Measurements from ENCODE around the gene FBXO10.
"Not testable (repeated sequence)": the region's sequence is repeated elsewhere in the genome, so short reads cannot be mapped to it uniquely, and the experiment has no call there.

The FBXO10 gene

DNA sequence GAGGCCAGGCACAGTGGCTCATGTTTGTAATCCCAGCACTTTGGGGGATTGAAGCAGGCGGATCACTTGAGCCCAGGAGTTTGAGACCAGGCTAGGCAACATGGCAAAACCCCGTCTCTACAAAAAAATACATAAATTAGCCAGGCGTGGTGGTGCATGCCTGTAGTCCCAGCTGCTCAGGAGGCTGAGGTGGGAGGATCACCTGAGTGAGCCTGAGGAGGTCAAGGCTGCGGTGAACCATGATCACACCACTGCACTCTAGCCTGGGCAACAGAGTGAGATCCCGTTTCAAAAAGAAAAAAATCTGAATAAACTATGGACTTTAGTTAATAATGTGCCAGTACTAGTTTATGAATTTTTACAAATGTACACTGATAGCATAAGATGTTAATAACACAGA is 66.1 kb downstream of the FBXO10 start:
- DNase-seq: not testable (repeated sequence)

GRCh38 chr9:37509536-37509935 is 66.6 kb downstream of the FBXO10 start:
- no peak for DNase-seq

DNA sequence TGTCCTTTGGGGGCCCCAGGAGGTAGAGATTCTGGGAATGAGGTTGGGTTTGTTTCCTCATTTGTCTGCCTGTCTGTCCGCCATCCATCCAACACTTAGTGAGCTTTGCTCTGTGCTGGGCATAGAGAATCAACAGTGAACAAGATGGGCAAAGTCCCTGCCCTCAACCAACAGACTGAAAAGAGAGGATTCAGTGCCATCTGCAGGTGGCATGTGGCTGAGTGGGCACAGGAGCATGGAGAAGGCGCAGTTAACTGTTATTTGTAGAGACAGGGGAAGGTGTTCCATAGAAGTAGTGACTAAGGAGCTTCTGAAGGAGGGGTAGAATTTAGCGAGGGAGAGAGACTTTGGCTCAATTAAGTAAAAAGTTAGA is 67.4 kb downstream of the FBXO10 start:
- peak in 1 of 2 donors; percentile 23 for DNase-seq

- DNase-seq: no peak
Observed at GRCh38 chr9:37508135-37508833, 67.9 kb downstream of the FBXO10 start.

DNA sequence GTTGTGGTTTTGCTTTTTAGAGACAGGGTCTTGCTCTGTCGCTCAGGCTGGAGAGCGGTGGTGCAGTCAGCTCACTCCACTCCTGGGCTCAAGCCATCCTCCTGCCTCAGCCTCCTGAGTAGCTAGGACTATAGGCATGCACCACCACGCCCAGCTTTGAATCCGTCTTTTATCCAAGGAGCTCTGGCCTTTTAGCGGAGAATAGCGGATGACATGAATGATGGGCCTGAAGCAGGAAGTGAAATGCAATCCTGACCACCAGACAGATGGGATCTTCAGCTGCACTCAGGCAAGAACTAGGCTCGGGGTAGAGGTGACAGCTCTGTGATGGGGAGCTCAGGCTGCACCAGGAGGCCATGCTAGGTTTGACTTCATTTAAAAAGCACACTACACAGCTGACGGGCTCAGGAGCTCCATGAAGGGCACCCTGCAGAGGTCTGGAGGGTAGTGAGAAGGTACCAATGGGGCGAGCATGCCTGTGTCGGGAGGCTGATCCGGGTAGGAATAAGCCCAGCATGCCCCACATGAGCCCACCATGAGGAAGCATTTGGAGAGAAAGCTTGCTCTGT is 68.5 kb downstream of the FBXO10 start:
- no peak for DNase-seq

DNA sequence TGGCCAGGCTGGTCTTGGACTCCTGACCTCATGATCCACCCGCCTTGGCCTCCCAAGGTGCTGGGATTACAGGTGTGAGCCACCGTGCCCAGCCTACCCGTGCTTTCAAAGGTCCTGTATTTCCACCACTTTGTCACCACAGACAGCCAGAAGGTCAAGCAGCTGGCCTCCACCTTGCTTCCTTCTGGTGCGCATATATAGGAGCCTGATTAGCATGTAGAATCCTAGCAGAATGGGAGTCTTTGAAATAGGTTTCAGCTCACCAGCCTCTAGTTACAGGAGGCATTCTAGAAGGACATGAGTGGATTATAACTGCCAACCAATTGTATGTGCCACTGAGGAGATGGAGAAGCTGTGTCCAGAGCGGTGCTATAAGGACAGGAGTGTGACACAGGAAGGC is 71.6 kb downstream of the FBXO10 start:
- DNase-seq: no peak

DNA sequence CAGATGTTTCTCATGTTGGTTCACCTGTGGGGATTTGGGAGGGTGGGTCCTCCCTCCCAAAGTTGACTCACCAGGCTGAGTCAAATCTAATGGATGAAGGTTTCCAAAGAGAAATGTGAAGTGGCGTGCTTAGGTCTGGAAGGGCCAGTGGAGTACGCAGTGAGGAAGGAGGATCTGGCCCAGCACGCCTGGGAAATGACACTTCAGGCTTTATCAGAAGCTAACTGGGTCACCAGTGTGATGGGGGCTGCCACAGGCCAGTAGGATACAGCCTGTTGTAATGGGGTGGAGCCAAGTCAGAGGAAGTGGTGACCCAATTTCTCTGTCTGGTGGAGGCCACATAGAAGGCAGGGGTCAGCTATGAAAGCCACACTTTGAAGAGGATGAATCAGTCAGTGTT is 72.4 kb downstream of the FBXO10 start:
- DNase-seq: peak; percentile 66 to 70

DNA sequence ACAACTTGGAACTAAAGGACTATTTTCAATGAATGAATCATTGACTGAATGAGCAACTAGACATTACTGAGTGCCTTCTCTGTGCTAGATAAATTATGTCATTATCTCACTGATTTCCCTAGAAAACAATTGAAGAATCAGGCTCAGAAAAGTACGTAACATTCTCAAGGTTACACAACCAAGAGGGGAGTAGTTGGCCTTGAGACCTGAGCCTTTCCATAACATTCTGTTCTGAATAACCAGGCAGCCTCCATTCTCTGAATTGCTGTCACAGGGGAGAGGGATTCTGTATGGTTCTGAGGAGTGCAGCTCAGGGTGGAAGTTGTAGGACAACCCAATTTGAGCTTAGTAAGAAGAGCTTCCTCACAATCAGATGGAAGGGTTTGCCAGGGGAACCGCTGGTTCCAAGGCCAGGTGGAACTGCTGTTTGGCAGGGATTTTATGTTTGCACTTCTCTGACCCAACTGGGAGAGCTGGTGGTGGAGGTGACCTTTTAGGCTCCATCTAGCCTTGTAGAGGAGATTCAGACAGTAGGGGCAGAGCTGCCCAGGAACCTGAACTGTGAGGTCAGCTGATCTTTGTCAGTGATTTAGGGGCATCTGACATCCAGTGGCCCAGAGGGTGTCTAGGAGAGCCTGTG is 74.1 kb downstream of the FBXO10 start:
- DNase-seq: no peak

DNA sequence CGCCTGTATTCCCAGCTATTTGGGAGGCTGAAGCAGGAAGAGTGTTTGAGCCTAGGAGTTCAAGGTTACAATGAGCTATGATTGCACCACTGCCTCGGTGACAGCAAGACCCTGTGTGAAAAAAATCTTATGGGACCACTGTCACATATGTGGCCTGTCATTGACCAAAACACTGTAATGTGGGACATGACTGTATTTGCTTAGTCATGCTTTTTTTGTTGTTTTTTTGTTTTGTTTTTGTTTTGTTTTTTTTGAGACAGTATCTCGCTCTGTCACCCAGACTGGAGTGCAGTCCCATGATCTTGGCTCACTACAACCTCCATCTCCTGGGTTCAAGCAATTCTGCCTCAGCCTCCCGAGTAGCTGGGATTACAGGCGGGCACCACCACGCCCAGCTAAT is 76.9 kb downstream of the FBXO10 start:
- no peak for DNase-seq

DNA sequence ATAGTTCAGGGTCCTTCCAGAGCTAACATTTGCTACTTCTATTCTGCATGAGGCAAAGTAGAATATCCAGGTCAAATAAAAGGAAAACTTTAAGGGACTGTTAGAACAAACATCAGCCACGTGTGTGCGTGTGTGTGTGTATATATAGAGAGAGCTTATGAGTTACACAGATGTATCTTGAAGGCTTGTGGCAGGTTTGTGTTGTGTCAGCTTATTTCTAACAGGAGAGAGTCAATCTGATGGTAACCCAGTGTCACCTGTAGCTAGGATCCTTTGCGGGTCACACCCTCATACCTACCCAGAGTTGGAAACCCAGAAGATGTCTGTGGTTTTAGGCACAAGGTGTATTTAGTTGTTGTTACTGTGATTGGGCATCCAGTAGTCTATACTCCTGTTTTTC is 77.7 kb downstream of the FBXO10 start:
- DNase-seq: no peak

DNA sequence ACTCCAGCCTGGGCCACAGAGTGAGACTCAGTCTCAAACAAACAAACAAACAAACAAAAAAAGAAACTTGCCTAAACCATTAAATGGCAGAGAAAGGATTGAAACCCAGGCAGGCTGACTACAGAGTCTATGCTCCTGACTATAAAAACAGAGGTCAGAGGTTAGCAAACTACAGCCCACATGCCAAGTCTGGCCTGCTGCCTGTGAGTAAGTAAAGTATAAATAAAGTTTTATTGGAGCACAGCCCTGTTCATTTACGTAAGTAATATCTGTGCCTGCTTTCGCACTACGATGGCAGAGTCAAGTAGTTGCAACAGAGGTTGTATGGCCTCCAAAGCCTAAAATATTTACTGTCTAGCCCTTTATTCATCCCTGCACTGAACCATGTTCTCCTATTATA is 78.9 kb downstream of the FBXO10 start:
- DNase-seq: no peak

GRCh38 chr9:37496020-37496419 is 80.2 kb downstream of the FBXO10 start:
- no peak for DNase-seq

DNA sequence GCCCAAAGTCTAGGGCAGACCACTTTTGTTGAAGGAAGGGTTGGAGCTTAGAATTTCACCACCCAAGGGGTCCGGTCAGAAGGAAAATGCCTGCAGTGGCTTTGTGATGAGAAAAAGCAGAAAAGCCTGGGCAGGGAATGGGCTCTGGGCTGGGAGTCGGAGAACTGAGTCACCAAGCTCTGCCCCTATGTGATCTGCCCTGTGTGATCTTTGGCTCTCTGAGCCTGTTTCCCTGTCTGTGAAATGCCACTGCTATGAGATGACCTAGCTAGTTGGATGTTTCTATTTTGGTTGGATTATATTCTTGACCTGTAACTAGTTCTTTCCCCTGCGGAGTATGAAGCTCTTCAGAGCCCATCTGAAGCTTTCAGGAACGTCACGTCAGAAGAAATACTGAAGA is 80.6 kb downstream of the FBXO10 start:
- DNase-seq: no peak

DNA sequence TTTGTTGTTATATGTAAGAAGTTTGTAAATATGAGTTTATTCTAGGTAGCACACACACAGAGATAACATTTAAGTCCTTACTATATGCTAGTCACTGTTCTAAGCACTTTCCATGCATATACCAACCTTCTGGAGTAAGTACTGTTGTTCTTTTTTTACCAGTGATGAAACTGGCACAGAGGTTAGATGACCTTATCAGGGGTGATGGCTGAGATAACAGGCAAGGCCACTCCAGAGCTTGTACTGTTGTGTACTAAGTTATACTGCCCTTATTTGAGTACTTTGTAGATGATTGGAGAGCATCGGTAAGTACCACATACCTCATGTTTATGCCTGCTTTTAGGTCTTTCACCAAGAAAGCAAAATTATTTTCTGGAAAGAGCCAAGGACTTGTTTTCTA is 84.2 kb downstream of the FBXO10 start:
- no peak for DNase-seq

DNA sequence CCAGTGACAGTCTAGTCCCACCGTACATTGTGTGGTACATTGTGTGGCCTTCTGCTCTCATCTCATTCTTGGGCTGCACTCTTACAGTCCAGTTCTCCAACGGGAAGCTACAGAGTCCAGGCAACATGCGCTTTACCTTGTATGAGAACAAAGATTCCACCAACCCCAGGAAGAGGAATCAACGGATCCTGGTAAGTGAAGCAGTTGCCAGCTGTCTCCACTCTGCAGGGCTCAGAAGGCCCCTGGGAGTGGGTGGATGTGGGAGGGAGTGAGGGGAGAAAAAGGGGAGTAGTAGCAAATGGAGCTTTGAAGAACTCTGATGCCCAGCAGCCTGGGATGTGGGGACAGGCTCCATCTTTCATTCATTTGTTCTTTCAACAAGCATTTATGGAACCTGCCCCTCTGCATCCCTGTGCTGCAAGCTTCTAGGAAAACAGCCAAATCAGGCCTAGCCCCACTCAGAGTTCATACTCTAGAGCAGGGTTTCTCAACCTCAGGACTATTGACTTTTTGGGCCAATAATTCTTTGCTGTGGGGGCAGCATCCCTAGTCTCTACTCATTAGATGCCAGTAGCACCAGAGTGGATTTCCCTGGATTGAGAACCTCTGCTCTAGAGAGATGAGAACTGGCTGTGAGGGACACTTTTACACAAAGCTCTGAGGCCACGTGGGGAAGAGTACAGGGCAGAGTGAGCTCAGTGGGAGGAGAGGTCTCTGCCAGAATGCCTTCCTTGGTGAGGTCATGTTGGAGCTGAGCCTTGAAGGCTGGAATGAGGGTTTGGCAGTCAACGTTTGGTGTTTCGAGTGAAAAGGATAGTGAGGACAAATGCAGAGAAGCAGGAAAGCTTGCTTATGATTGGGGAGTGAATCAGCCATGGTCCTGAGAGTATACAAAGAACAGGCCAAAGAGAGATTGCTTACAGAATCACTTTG is 89.3 kb downstream of the FBXO10 start:
- no peak for DNase-seq

DNA sequence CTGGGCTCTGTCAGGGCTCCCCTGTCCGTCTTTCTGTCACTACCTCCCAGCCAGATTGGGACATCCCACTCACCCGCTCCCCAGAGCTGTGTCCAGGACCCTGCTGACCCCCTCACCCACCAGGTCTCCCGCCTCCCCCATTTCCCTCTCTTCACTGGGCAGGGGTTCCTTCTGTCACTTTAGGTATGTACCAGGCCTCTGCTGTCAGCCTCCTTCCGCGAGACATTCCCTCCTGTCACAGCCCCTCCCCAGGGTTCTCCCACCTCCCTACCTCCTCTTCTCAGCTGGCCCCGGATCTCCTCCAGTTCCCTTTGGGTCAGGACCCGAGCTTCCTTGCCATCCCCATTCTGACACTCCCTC is 89.9 kb downstream of the FBXO10 start:
- DNase-seq: no peak

GRCh38 chr9:37485389-37486255 is 90.6 kb downstream of the FBXO10 start, which contains the start of gene POLR1E:
Gene POLR1E (plus strand): TSS chr9:37485948. CDS start chr9:37486048, 100 bp downstream.
- peak; percentile 97 for DNase-seq

DNA sequence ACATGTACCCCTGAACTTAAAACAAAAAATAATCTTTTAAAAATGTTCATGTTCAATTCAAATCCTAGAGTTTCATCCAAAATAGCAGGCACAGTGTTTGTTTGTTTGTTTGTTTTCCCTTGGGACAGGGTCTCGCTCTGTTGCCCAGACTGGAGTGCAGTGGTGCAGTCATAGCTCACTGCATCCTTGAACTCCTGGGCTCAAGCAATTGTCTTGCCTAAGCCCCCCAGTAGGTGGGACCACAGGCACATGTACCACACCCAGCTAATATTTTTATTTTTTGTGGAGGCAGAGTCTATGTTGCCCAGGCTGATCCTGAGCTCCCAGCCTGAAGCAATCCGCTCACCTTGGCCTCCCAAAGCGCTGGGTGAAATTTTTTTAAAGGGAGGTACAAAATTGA is 95.4 kb downstream of the FBXO10 start:
- no peak for DNase-seq

- DNase-seq: not testable (repeated sequence)
Observed at GRCh38 chr9:37477987-37478619, 98.1 kb downstream of the FBXO10 start.

DNA sequence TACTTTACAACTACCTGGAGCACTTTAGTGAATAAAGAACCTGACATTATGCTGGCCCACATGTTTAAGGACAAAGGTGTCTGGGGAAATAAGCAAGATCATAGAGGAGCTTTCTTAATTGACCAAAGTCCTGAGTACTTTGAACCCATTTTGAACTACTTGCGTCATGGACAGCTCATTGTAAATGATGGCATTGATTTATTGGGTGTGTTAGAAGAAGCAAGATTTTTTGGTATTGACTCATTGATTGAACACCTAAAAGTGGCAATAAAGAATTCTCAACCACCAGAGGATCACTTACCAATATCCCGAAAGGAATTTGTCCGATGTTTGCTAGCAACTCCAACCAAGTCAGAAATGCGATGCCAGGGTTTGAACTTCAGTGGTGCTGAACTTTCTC is 98.7 kb downstream of the FBXO10 start:
- not testable (repeated sequence) for DNase-seq

DNA sequence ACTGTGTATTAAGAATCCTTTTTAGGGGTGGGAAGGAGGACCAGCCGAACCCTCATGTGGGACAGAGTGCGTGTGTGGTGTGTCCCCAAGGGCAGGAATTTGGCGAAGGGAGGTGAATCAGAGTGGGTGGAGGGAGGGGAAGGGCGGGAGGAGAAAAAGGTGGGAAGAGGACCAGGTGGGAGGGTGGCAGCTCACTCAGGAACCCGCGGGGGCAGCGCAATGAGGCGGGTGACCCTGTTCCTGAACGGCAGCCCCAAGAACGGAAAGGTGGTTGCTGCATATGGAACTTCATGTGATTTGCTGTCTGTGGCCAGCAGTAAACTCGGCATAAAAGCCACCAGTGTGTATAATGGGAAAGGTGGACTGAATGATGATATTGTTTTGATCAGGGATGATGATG is 99.2 kb downstream of the FBXO10 start:
- DNase-seq: no peak

GRCh38 chr9:37474438-37474837 is 101.7 kb downstream of the FBXO10 start:
- DNase-seq: no peak

All from CD4-positive, alpha-beta T cell treated with Interleukin-1 beta for 1 hour (primary cell).